T-helper 2 cell treated with Interferon-gamma antibody and Interleukin-4, amounts not matched to agents 5 μg/mL and 100 μg/mL, for 36 hours (primary cell): ENCODE data around the gene ATRAID.

Source experiments
- DNase-seq: peaks from one replicate; pipeline ENCODE4 v3.0.0; 2021; ENCODE audit warnings: low spot score
- H3K27ac Mint-ChIP-seq: one replicate; pipeline ENCODE4 v1.8.0; 2021; ENCODE audit warnings: mild to moderate bottlenecking, mixed read lengths
- H3K27me3 Mint-ChIP-seq: one replicate; pipeline ENCODE4 v1.8.0; 2021; ENCODE audit warnings: low read depth, mixed read lengths
- H3K36me3 Mint-ChIP-seq: one replicate; pipeline ENCODE4 v1.8.0; 2021; ENCODE audit warnings: low read depth, mixed read lengths
- H3K4me1 Mint-ChIP-seq: one replicate; pipeline ENCODE4 v1.8.0; 2021; ENCODE audit warnings: low read depth, mixed read lengths
- H3K4me3 Mint-ChIP-seq: one replicate; pipeline ENCODE4 v1.8.0; 2022; ENCODE audit warnings: mild to moderate bottlenecking, moderate library complexity, mixed read lengths
- H3K9me3 Mint-ChIP-seq: one replicate; pipeline ENCODE4 v1.8.0; 2021; ENCODE audit warnings: mixed read lengths

Gene ATRAID

DNA sequence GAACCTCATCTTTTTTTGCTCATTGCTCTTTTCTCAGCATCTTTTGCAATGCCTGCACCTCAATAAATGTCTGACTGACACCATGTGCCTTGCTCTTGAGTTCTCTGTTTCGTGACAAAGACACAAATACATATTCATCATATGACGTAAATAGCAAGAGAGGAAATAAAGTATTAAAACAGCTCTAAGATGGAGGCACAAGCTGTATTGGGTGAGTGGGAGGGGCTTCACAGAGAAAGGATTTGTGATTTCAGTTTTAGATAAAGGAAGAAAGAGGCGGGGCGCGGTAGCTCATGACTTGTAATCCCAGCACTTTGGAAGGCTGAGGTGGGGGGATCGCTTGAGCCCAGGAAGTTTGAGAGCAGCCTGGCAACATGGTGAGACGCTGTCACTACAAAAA lies 8.2 kb downstream of the ATRAID start:
- no peak for DNase-seq
- Mint-ChIP-seq H3K27ac (no peak overlapping the region), H3K9me3 (no peaks in the 10 kb centered on the region), H3K36me3 (peaks cover 67% of the 10 kb centered on the region), H3K4me3 (no peak overlapping the region), H3K27me3 (no peaks in the 10 kb centered on the region), H3K4me1 (peaks cover 29% of the 10 kb centered on the region)

DNA sequence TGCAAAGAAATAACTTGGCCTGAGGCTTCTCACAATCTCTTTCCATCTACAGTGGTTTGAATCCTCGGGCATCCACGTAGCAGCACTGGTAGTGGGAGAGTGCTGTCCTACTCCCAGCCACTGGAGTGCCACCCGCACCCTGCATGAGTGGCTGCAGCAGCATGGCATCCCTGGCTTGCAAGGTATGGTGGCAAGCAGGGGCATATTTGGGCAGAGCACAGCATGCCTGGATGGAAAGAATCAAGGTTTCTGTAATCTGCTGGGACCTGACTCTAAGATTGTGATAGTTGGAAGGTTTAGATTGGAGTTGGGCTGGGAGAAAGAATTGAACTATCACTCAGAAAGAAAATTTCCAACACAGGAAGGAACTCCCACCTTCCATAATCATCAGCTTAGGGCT lies 9.3 kb downstream of the ATRAID start:
- H3K4me1 Mint-ChIP-seq, result peaks cover 26% of the 10 kb centered on the region
- no peak overlapping the region for H3K4me3 Mint-ChIP-seq
- DNase-seq, result no peak
- no peak overlapping the region for H3K27ac Mint-ChIP-seq
- no peaks in the 10 kb centered on the region for H3K27me3 Mint-ChIP-seq
- H3K36me3 Mint-ChIP-seq, result peaks cover 68% of the 10 kb centered on the region
- no peaks in the 10 kb centered on the region for H3K9me3 Mint-ChIP-seq

DNA sequence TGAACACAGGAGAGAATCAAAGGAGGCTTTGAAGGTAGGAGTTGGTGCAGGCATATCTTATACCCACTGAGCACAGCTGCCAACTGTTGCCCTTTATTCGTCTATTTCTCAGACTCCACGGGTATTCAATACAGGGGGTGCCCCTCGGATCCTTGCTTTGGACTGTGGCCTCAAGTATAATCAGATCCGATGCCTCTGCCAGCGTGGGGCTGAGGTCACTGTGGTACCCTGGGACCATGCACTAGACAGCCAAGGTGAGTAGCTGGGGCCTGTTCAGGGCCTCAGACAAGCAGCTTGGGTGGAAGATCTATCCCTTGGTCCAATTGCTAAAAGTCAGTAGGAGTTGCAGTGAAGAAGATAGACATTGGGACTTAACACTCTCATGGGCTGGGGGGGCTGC lies 10.6 kb downstream of the ATRAID start:
- no peaks in the 10 kb centered on the region for H3K9me3 Mint-ChIP-seq
- no peaks in the 10 kb centered on the region for H3K27me3 Mint-ChIP-seq
- H3K4me3 Mint-ChIP-seq, result no peak overlapping the region
- no peak overlapping the region for H3K27ac Mint-ChIP-seq
- peaks cover 70% of the 10 kb centered on the region for H3K36me3 Mint-ChIP-seq
- H3K4me1 Mint-ChIP-seq, result peaks cover 17% of the 10 kb centered on the region
- no peak for DNase-seq

DNA sequence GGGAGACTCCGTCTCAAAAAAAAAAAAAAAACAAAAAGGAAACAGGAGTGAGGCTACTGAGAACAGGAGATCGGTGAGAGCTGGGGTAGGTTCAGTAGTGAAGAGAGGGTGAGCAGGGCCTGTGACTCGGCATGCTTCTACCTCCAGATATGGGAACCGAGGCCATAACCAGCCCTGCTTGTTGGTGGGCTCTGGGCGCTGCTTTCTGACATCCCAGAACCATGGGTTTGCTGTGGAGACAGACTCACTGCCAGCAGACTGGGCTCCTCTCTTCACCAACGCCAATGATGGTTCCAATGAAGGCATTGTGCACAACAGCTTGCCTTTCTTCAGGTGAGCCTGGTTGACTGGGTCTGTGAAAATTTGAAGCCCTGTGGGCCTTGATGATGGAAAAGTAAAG lies 11.6 kb downstream of the ATRAID start:
- DNase-seq, result no peak

DNA sequence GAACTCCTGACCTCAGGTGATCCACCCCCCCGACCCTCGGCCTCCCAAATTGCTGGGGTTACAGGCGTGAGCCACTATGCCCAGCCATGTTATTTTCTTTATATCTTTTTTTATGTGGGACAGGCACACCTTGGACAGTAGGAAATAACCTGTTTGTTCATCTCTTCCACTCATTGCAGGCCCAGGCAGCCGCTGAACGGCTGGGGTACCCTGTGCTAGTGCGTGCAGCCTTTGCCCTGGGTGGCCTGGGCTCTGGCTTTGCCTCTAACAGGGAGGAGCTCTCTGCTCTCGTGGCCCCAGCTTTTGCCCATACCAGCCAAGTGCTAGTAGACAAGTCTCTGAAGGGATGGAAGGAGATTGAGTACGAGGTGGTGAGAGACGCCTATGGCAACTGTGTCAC lies 13.7 kb downstream of the ATRAID start:
- no peak for DNase-seq
- H3K9me3 Mint-ChIP-seq, result no peaks in the 10 kb centered on the region
- no peaks in the 10 kb centered on the region for H3K27me3 Mint-ChIP-seq
- H3K4me1 Mint-ChIP-seq, result peaks cover 1% of the 10 kb centered on the region
- no peak overlapping the region for H3K4me3 Mint-ChIP-seq
- H3K36me3 Mint-ChIP-seq, result peaks cover 63% of the 10 kb centered on the region
- no peak overlapping the region for H3K27ac Mint-ChIP-seq

More for the DNA sequence above, 11.6 kb downstream of the ATRAID start:
- no peaks in the 10 kb centered on the region for H3K9me3 Mint-ChIP-seq
- H3K4me1 Mint-ChIP-seq, result peaks cover 9% of the 10 kb centered on the region
- no peaks in the 10 kb centered on the region for H3K27me3 Mint-ChIP-seq
- H3K27ac Mint-ChIP-seq, result no peak overlapping the region
- H3K4me3 Mint-ChIP-seq, result no peak overlapping the region
- peaks cover 71% of the 10 kb centered on the region for H3K36me3 Mint-ChIP-seq

DNA sequence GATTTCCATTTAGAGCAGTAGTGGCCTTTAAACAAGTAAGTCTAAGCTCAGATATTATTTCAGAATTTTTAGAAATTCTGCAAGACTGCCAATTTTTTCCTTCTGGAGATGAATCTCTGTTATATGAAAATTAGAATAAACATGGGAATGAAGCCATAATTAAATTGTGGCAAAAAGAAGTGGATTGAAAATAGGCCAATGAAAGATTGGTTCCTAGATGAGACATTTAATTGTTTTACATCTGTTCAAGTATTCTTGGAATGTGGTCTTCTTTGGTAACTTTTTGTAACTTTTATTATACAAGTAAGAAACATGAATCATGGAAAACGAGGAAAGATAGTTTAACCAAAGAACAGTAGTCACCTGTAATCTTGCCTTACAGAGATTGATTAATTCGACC lies 15.7 kb downstream of the ATRAID start:
- Mint-ChIP-seq H3K36me3 (peaks cover 56% of the 10 kb centered on the region), H3K4me3 (no peak overlapping the region), H3K27ac (no peak overlapping the region), H3K9me3 (no peaks in the 10 kb centered on the region), H3K27me3 (no peaks in the 10 kb centered on the region), H3K4me1 (peaks cover under 1% of the 10 kb centered on the region)
- no peak for DNase-seq

DNA sequence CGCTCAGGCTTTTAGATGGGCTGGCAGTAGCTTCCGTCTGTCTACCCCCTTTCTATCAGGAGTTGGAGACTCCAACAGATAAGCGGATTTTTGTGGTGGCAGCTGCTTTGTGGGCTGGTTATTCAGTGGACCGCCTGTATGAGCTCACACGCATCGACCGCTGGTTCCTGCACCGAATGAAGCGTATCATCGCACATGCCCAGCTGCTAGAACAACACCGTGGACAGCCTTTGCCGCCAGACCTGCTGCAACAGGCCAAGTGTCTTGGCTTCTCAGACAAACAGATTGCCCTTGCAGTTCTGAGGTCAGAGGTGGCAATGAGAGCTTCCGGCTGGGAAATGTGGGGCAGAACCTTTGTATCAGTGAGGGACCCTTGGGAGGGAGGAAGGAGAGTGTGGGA lies 20.1 kb downstream of the ATRAID start:
- H3K27me3 Mint-ChIP-seq, result no peaks in the 10 kb centered on the region
- no peak overlapping the region for H3K4me3 Mint-ChIP-seq
- H3K27ac Mint-ChIP-seq, result no peak overlapping the region
- peaks cover 55% of the 10 kb centered on the region for H3K36me3 Mint-ChIP-seq
- no peaks in the 10 kb centered on the region for H3K4me1 Mint-ChIP-seq
- no peaks in the 10 kb centered on the region for H3K9me3 Mint-ChIP-seq
- no peak for DNase-seq

DNA sequence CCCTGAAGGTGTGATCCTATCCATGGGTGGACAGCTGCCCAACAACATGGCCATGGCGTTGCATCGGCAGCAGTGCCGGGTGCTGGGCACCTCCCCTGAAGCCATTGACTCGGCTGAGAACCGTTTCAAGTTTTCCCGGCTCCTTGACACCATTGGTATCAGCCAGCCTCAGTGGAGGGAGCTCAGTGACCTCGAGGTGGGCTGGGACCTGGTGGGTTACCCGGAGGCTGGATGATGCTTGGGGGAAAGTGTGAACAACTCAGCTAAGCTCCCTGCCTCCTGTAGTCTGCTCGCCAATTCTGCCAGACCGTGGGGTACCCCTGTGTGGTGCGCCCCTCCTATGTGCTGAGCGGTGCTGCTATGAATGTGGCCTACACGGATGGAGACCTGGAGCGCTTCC lies 21.5 kb downstream of the ATRAID start:
- no peaks in the 10 kb centered on the region for H3K4me1 Mint-ChIP-seq
- H3K4me3 Mint-ChIP-seq, result no peak overlapping the region
- no peaks in the 10 kb centered on the region for H3K27me3 Mint-ChIP-seq
- peaks cover 53% of the 10 kb centered on the region for H3K36me3 Mint-ChIP-seq
- H3K27ac Mint-ChIP-seq, result no peak overlapping the region
- DNase-seq, result no peak
- H3K9me3 Mint-ChIP-seq, result no peaks in the 10 kb centered on the region

DNA sequence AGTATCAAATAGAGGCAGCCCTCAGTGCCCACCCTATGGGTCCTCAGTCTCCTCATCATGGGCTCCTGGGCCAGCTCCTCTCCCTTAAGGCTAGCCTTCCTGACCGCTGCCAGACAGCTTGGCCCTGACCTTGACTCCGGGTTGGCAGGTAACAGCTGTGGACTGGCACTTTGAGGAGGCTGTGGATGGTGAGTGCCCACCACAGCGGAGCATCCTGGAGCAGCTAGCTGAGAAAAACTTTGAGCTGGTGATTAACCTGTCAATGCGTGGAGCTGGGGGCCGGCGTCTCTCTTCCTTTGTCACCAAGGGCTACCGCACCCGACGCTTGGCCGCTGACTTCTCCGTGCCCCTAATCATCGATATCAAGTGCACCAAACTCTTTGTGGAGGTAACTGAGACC lies 24.3 kb downstream of the ATRAID start:
- Mint-ChIP-seq H3K4me1 (no peaks in the 10 kb centered on the region), H3K36me3 (peaks cover 67% of the 10 kb centered on the region), H3K27me3 (no peaks in the 10 kb centered on the region), H3K4me3 (no peak overlapping the region), H3K27ac (no peak overlapping the region), H3K9me3 (no peaks in the 10 kb centered on the region)
- no peak for DNase-seq

DNA sequence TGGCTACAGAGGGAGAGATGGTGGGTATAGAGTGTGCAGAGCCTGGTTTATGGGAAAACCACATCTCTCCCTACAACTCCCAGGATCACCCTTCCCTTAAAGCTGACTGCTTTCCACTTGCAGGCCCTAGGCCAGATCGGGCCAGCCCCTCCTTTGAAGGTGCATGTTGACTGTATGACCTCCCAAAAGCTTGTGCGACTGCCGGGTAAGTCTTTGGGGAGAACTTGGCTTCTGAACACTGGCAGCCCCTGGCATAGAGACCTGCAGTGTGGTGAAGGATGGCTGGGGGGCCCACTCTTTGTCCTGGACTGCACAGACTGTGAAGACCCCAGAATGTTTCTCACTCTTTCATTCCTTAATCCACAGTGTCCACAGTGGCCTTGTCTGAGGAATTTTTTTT lies 24.8 kb downstream of the ATRAID start:
- Mint-ChIP-seq H3K9me3 (no peaks in the 10 kb centered on the region), H3K4me3 (no peak overlapping the region), H3K36me3 (peaks cover 67% of the 10 kb centered on the region), H3K4me1 (no peaks in the 10 kb centered on the region), H3K27ac (no peak overlapping the region), H3K27me3 (no peaks in the 10 kb centered on the region)
- DNase-seq, result no peak

DNA sequence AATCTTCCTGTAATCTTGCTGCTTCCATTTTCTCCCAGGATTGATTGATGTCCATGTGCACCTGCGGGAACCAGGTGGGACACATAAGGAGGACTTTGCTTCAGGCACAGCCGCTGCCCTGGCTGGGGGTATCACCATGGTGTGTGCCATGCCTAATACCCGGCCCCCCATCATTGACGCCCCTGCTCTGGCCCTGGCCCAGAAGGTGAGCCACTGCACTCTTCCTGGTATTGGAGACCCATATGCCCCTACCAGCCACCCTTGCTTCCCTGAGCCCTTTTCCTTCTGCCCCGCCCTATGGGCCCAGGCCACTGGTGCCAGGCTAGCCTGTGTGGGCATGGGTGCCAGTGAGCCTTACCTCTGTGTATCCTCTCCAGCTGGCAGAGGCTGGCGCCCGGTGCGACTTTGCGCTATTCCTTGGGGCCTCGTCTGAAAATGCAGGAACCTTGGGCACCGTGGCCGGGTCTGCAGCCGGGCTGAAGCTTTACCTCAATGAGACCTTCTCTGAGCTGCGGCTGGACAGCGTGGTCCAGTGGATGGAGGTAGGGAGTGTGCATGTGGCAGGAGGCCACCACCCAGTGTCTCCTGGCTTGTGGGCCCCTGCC lies 25.6 kb downstream of the ATRAID start:
- Mint-ChIP-seq H3K9me3 (no peaks in the 10 kb centered on the region), H3K36me3 (peaks cover 69% of the 10 kb centered on the region), H3K4me1 (no peaks in the 10 kb centered on the region), H3K4me3 (no peak overlapping the region), H3K27me3 (no peaks in the 10 kb centered on the region), H3K27ac (no peak overlapping the region)
- no peak for DNase-seq

DNA sequence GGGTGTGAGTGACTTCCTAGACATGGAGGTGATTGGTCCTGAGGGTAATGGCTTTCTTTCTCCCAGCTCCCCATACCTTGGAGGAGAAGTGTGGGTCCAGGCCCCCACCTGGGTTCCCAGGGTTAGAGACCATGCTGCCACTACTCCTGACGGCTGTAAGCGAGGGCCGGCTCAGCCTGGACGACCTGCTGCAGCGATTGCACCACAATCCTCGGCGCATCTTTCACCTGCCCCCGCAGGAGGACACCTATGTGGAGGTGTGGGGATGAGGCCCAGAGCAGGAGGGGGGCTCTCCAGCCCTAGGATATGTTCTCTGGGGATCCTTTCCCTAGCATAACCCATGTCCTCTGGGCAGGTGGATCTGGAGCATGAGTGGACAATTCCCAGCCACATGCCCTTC lies 27.1 kb downstream of the ATRAID start:
- Mint-ChIP-seq H3K4me3 (no peak overlapping the region), H3K36me3 (peaks cover 59% of the 10 kb centered on the region), H3K9me3 (no peaks in the 10 kb centered on the region), H3K4me1 (no peaks in the 10 kb centered on the region), H3K27ac (no peak overlapping the region), H3K27me3 (no peaks in the 10 kb centered on the region)
- no peak for DNase-seq

DNA sequence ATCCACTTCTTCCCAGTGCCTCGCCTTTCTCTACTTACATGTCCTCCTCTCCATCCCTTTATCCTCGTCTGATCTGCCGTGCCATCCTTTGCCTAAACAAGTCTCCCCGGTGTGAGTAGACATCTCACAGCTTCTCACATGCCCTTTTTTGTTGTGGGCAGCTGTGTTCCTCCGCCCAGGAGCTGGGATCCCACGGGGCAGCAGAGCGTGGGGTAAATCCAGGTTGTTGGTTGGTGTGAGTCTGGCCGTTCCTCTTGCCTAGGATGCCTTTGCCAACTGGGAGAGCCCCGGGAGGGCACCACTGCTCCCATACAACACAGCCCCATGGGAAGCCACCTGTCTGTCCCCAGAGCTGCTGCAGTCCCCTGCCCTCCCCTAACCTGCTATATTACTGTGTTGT lies 28.6 kb downstream of the ATRAID start:
- H3K36me3 Mint-ChIP-seq, result peaks cover 49% of the 10 kb centered on the region
- no peaks in the 10 kb centered on the region for H3K4me1 Mint-ChIP-seq
- H3K27me3 Mint-ChIP-seq, result no peaks in the 10 kb centered on the region
- DNase-seq, result no peak
- no peaks in the 10 kb centered on the region for H3K9me3 Mint-ChIP-seq
- no peak overlapping the region for H3K4me3 Mint-ChIP-seq
- H3K27ac Mint-ChIP-seq, result no peak overlapping the region

DNA sequence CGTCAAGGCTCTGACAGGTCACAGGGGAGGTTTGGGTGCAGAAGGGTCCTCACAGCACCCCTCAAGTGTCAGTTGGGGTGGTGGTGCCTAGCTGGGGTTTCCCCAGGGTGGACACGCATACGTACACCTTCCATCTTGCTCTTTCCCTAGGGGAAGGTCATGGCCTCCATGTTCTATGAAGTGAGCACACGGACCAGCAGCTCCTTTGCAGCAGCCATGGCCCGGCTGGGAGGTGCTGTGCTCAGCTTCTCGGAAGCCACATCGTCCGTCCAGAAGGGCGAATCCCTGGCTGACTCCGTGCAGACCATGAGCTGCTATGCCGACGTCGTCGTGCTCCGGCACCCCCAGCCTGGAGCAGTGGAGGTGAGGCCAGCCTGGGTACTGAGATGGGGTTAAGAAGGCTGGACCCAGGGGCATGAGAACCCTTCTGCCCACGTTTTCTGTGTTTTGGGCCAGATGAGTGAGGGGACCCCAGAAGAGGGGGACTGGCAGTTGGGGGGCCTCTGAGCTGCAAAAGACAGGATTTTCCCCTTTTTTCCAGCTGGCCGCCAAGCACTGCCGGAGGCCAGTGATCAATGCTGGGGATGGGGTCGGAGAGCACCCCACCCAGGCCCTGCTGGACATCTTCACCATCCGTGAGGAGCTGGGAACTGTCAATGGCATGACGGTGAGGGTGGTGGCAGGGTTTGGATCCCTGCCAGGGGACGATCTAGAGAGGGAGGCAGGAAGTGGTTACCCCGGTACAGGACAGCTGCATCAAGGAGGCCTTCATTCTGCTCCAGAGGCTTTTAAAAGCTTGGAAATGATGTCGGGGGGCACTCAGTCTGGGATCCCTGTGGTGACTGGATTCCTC lies 30.1 kb downstream of the ATRAID start:
- Mint-ChIP-seq H3K36me3 (peaks cover 40% of the 10 kb centered on the region), H3K4me1 (no peaks in the 10 kb centered on the region), H3K9me3 (no peaks in the 10 kb centered on the region), H3K27me3 (no peaks in the 10 kb centered on the region), H3K27ac (no peak overlapping the region), H3K4me3 (no peak overlapping the region)
- no peak for DNase-seq

DNA sequence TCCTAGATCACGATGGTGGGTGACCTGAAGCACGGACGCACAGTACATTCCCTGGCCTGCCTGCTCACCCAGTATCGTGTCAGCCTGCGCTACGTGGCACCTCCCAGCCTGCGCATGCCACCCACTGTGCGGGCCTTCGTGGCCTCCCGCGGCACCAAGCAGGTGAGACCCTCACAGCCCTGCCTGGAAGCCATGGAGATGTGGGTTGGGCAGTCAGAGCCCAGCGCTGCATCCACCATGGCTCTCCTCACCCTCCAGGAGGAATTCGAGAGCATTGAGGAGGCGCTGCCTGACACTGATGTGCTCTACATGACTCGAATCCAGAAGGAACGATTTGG lies 30.7 kb downstream of the ATRAID start:
- no peaks in the 10 kb centered on the region for H3K27me3 Mint-ChIP-seq
- H3K4me3 Mint-ChIP-seq, result no peak overlapping the region
- no peak overlapping the region for H3K27ac Mint-ChIP-seq
- no peak for DNase-seq
- H3K36me3 Mint-ChIP-seq, result peaks cover 35% of the 10 kb centered on the region
- no peaks in the 10 kb centered on the region for H3K9me3 Mint-ChIP-seq
- no peaks in the 10 kb centered on the region for H3K4me1 Mint-ChIP-seq
